HepG2 (cell line): ENCODE measurements around the gene MTA3. TPM values are rescaled to one million over a fixed set of nuclear protein-coding genes. Genes with fewer than 3 reads are reported as not detected.

Experiments used
- ATAC-seq: fragments of 200-7000 bp; cut with Tn5 transposase; 3 replicates; pipeline ENCODE4 v1.9.1; 2020; ENCODE audit warnings: mild to moderate bottlenecking, moderate library complexity
- BruUV-seq: library from RNA; stranded (reverse); fragments of 400-500 nt; replicated peaks from 2 replicates; lab custom pipeline; 2021; lab: Mats Ljungman, UMichigan
- CTCF ChIA-PET: fragments of 300-600 bp; formaldehyde crosslinking; extraction: SDS; loops from one replicate; lab custom pipeline; 2021; ENCODE audit warnings: low total read pairs, inconsistent platforms, low intra/inter-chr PET ratio; lab: Yijun Ruan, JAX
- POLR2A ChIA-PET: fragments of 350-600 bp; sonication (Branson Sonifier 250); formaldehyde crosslinking; loops from one replicate; lab custom pipeline; 2020; ENCODE audit warnings: antibody characterized with exemption, inconsistent platforms; lab: Yijun Ruan, JAX
- DNase-seq: peaks from one replicate; pipeline ENCODE4 v3.0.0-alpha.2; 2015; ENCODE audit warnings: low spot score
- FAIRE-seq: peaks from 3 replicates; lab custom pipeline; 2011; peaks lifted over from hg19 to GRCh38; lab: Jason Lieb, UNC
- H2AFZ ChIP-seq: one replicate; pipeline ENCODE4 v1.6.1; 2011; ENCODE audit warnings: low read length, inconsistent platforms
- H3K27ac ChIP-seq: fragments of 300-600 bp; 3 replicates; pipeline ENCODE4 v1.8.0; 2011; ENCODE audit warnings: mixed run types, mild to moderate bottlenecking, mixed read lengths, low read length, inconsistent platforms; ENCODE audit not compliant: insufficient read depth; ENCODE audit errors: extremely low read length
- H3K27me3 ChIP-seq, 2 experiments: fragments of 200-600 bp in 1 of 2; 2 replicates in 1 of 2; 3 replicates in 1 of 2; pipeline versions ENCODE4 v1.6.0 to v1.8.0; 2011; ENCODE audit warnings: low read length in 2 of 2, mild to moderate bottlenecking in 2 of 2, moderate library complexity in 2 of 2, inconsistent platforms in 1 of 2; ENCODE audit not compliant: insufficient read depth in 2 of 2, control insufficient read depth in 1 of 2
- H3K36me3 ChIP-seq, 2 experiments: fragments of 200-600 bp in 1 of 2; replicated peaks in 1 of 2; 2 replicates in 1 of 2; 3 replicates in 1 of 2; pipeline versions ENCODE4 v1.5.1 to v1.8.0; 2011; ENCODE audit warnings: low read length in 2 of 2, inconsistent platforms in 1 of 2; ENCODE audit not compliant: insufficient read depth in 2 of 2, control insufficient read depth in 1 of 2
- H3K4me1 ChIP-seq: 2 replicates; pipeline ENCODE4 v1.5.1; 2012; ENCODE audit warnings: low read length, inconsistent platforms; ENCODE audit not compliant: insufficient read depth
- H3K4me2 ChIP-seq: 2 replicates; pipeline ENCODE4 v1.6.0; 2011; ENCODE audit warnings: low read depth, low read length, inconsistent platforms
- H3K4me3 ChIP-seq, 3 experiments: fragments of 200-600 bp in 1 of 3; sonication (generic), shearing (Covaris generic) in 1 of 3; replicated peaks in 1 of 3; 2 replicates each; pipeline ENCODE4 v1.5.1; 2011 to 2016; ENCODE audit warnings: low read length in 3 of 3, inconsistent platforms in 2 of 3, low read depth in 2 of 3, mild to moderate bottlenecking in 2 of 3, control low read depth in 1 of 3, mixed read lengths in 1 of 3; ENCODE audit not compliant: insufficient read depth in 1 of 3
- H3K79me2 ChIP-seq: one replicate; pipeline ENCODE4 v1.6.1; 2011; ENCODE audit warnings: low read length, inconsistent platforms; ENCODE audit not compliant: insufficient read depth
- H3K9ac ChIP-seq: 2 replicates; pipeline ENCODE4 v1.6.0; 2011; ENCODE audit warnings: mild to moderate bottlenecking, low read depth, low read length, inconsistent platforms; ENCODE audit not compliant: insufficient read depth
- H3K9me3 ChIP-seq: 2 replicates; pipeline ENCODE4 v1.5.1; 2012; ENCODE audit warnings: mild to moderate bottlenecking, low read length
- H4K20me1 ChIP-seq: 2 replicates; pipeline ENCODE4 v1.6.0; 2011; ENCODE audit warnings: inconsistent platforms, mild to moderate bottlenecking, low read length, moderate library complexity; ENCODE audit not compliant: insufficient read depth
- GATAD1 ChIP-seq: IDR thresholded peaks from 2 replicates; pipeline ENCODE4 v1.6.1; 2016; ENCODE audit warnings: missing genetic modification reagents, missing compliant biosample characterization
- HIC2 ChIP-seq: sonication (generic); formaldehyde crosslinking; IDR thresholded peaks from 2 replicates; pipeline ENCODE4 v1.9.0; 2022; ENCODE audit warnings: low read depth, missing genetic modification reagents
- HIVEP1 ChIP-seq: sonication (generic); formaldehyde crosslinking; IDR thresholded peaks from 2 replicates; pipeline ENCODE4 v1.4.0; 2020; ENCODE audit warnings: mild to moderate bottlenecking, missing genetic modification reagents
- NFIB ChIP-seq: sonication (generic); formaldehyde crosslinking; IDR thresholded peaks from 2 replicates; pipeline ENCODE4 v1.9.0; 2021; ENCODE audit warnings: missing genetic modification reagents, mild to moderate bottlenecking, borderline replicate concordance
- NR2C2 ChIP-seq: sonication (generic); formaldehyde crosslinking; IDR thresholded peaks from 2 replicates; pipeline ENCODE4 v1.4.0; 2020; ENCODE audit warnings: missing genetic modification reagents, mild to moderate bottlenecking, moderate library complexity, borderline replicate concordance
- POLR2AphosphoS2 ChIP-seq: IDR thresholded peaks from 2 replicates; pipeline ENCODE4 v1.6.1; 2011; ENCODE audit warnings: low read depth, low read length, improper control_type of control experiment
- RAD21 ChIP-seq: fragments of 450-650 bp; formaldehyde crosslinking; IDR thresholded peaks from 2 replicates; pipeline ENCODE4 v1.5.0; 2020; ENCODE audit warnings: mild to moderate bottlenecking
- U2AF1 ChIP-seq: fragments of 200-400 bp; formaldehyde crosslinking; optimal IDR thresholded peaks from 2 replicates; pipeline ENCODE3; 2017; ENCODE audit warnings: mild to moderate bottlenecking, low read depth, low read length
- ZMYM4 ChIP-seq: sonication (generic); formaldehyde crosslinking; IDR thresholded peaks from 2 replicates; pipeline ENCODE4 v1.8.1; 2023; ENCODE audit warnings: mild to moderate bottlenecking, missing genetic modification reagents
- ZNF512B ChIP-seq: sonication (generic); formaldehyde crosslinking; IDR thresholded peaks from 2 replicates; pipeline ENCODE4 v1.5.1; 2020; ENCODE audit warnings: missing genetic modification reagents, mild to moderate bottlenecking, borderline replicate concordance
- ZNF800 ChIP-seq: sonication (generic); formaldehyde crosslinking; IDR thresholded peaks from 2 replicates; pipeline ENCODE4 v1.4.0; 2020; ENCODE audit warnings: missing genetic modification reagents
- WGBS: methylation state at CpG from one replicate; pipeline ENCODE4 v1.1.6; 2017; ENCODE audit warnings: low lambda C conversion rate; 5-methylcytosine and 5-hydroxymethylcytosine counted together
- in situ Hi-C: cut with HindIII; loops from 2 replicates; pipeline ENCODE4 v1.10.0; 2017; ENCODE audit warnings: low pct_unique_long_range_greater_than_20kb; ENCODE audit not compliant: extremely low pct_ligation_motif_present
- intact Hi-C: fragments of 100-400 bp; cut with micrococcal nuclease; formaldehyde crosslinking; loops from one replicate; pipeline ENCODE4 v1.10.0; 2022; ENCODE audit not compliant: unreplicated experiment
- polyA plus RNA-seq, 8 experiments: library from polyadenylated mRNA; depleted of rRNA in 3 of 8; stranded (reverse) in 7 of 8; unstranded in 1 of 8; fragments of >200 nt; fragmentation: Illumina TruSeq in 4 of 8; extraction: Trizol in 4 of 8; gene quantifications; 2 replicates each; pipeline versions ENCODE4 v1.2.1 to v1.2.3, GENCODE V29; 2011 to 2016; ENCODE audit warnings: low read depth in 4 of 8, missing spikeins in 1 of 8, mixed read lengths in 1 of 8; ENCODE audit not compliant: insufficient read depth in 1 of 8
- total RNA-seq, 5 experiments: library from RNA; depleted of rRNA; stranded (reverse); fragments of >200 nt; fragmentation: Illumina TruSeq; extraction: Trizol; gene quantifications; 2 replicates each; pipeline ENCODE4 v1.2.3, GENCODE V29; 2016; ENCODE audit warnings: low read depth in 1 of 5
- TF ChIP-seq, protein P1 (sequence below): sonication (generic); formaldehyde crosslinking; IDR thresholded peaks from 2 replicates; pipeline ENCODE4 v1.8.0; 2022; ENCODE audit warnings: missing genetic modification reagents, mild to moderate bottlenecking, inconsistent platforms, borderline replicate concordance

MTA3 gene
- total and polyA plus RNA-seq, 2 of the 13 experiments (the other 11 are each of a cell fraction or from before 2014, with no cell fraction given) = 48.8 to 77.8 TPM

DNA sequence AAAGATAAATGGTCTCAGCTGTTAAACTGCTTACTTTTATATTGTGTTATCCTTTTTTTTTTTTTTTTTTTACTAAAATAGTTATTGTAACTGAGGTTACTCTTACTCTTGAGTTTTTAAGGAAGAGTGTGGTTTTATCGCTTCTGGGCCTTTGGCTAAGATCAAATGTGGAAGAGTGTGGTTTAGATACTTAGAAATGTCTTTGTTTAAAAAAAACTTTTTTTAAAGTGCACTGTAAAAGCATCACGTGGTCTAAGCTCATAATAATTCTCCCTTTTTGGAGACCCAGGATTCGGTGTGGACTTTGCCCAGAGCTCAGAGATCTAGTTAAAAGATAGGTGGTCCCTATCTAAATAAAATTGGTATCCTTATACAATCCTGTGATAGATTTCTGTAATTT is 207.4 kb downstream of the MTA3 start:
- Histone ChIP-seq H3K27ac (no peak overlapping the region), H3K36me3 (peaks cover 1 to 9% of the 10 kb centered on the region in 2 experiments; a peak in 3 of 5 replicates), H2AFZ (no peak overlapping the region), H3K9me3 (peaks cover 14% of the 10 kb centered on the region), H3K9ac (no peak overlapping the region), H3K27me3 (no peaks in the 10 kb centered on the region), H3K4me1 (peaks cover 6% of the 10 kb centered on the region; the same call in 1 of the 2 replicates), H4K20me1 (no peaks in the 10 kb centered on the region), H3K4me2 (no peak overlapping the region), H3K4me3 (no peak overlapping the region), H3K79me2 (no peaks in the 10 kb centered on the region)
- no peak for FAIRE-seq
- intact Hi-C loops (no loop called here), in situ Hi-C loops (no loop called here)
- CTCF ChIA-PET = no interaction called here
- POLR2A ChIA-PET = interaction anchor here (0.9 to 2.5 kb wide), 5 partner anchors 11 to 137 kb away, joined by 3 to 20 read pairs (median 4); partner anchors contain the start of gene HAAO
- WGBS = 83% methylated on average over 3 of the region's 3 CpGs
- ATAC-seq = no peak
- no peak for DNase-seq
- BruUV-seq = no TSS peak
- TF ChIP-seq RAD21 (no peak), NFIB (CRISPR knock-in tag) (no peak), POLR2AphosphoS2 (no peak), HIC2 (CRISPR knock-in tag) (no peak), HIVEP1 (no peak), ZNF800 (CRISPR knock-in tag) (no peak), GATAD1 (CRISPR knock-in tag) (no peak), ZNF512B (no peak), ZMYM4 (CRISPR knock-in tag) (no peak), NR2C2 (CRISPR knock-in tag) (no peak), U2AF1 (no peak)
- TF ChIP-seq, protein P1, sequence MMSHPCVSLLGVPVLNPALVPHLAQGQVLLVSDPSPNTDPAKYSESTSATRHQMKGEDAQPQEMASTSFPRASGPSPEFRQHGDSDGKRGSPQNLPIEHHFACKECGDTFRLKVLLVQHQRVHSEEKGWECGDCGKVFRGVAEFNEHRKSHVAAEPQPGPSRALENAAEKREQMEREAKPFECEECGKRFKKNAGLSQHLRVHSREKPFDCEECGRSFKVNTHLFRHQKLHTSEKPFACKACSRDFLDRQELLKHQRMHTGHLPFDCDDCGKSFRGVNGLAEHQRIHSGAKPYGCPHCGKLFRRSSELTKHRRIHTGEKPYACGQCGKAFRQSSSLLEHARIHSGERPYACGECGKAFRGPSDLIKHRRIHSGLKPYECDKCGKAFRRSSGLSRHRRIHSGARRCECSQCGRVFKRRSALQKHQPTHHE (CRISPR knock-in tag) = no peak
